ENCODE measurements around the gene CPA5.

The CPA5 gene

DNA sequence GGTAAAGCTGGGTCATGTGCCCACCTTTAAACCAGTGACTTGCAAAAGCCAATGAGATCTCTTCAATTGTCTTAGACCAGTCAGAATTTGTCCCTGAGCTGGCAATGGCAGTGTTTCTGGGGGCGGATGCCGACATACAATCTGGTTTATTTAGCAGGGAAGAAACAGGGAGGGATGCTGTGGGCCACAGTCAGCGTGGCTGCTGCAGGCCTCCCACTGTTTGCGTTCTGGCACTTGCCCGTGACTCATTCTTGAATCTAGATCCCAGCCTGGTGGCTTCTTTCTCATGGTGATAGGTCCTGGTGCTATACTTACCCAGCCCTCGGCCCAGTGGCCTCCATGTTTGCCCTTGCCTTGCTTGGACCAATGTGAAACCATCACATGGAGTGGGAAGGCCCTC lies 32.6 kb downstream of the CPA5 start:
- no peak for DNase-seq (ENCODE audit: low read depth in 2 of 2)

DNA sequence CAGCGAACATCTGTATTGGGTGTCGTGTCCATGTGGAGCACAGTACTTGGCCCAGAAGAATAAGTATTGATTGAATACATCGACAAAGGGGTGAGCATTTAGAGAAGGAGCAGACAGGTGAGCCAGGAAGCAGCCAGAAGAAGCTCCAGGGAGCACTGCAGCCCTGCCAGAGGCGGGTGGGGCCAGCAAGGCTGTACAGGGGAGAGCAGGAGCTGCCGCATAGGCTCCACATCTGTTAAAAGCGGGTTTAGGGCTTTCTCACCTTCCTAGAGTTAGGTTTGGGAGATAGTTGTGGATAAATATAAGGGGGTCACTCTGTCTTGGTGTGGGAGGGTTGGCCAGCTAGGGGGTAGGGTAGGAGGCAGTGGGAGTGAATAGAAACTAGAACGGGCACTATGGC lies 34.4 kb downstream of the CPA5 start:
- DNase-seq (ENCODE audit: low read depth in 2 of 2), result no peak

DNA sequence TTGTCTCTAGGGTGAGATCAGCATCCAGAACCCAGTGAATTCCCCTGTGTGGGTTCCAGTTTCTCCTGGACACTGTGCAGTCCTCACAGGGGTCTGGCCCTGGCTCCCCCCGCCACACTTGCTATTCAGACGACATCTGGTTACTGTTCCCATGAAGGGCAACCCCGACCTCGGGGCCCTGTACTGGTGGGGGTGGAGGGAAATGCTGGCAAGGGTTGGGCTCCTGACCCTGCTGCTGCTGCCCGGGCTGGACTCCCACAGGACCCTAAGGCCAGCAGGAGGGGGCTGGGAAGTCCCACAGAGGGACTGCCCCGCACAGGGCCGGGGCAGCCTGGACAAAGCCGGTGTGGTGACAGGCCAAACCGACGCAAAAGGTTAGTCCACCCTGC lies 34.9 kb downstream of the CPA5 start:
- DNase-seq (ENCODE audit: low read depth in 2 of 2), result no peak

DNA sequence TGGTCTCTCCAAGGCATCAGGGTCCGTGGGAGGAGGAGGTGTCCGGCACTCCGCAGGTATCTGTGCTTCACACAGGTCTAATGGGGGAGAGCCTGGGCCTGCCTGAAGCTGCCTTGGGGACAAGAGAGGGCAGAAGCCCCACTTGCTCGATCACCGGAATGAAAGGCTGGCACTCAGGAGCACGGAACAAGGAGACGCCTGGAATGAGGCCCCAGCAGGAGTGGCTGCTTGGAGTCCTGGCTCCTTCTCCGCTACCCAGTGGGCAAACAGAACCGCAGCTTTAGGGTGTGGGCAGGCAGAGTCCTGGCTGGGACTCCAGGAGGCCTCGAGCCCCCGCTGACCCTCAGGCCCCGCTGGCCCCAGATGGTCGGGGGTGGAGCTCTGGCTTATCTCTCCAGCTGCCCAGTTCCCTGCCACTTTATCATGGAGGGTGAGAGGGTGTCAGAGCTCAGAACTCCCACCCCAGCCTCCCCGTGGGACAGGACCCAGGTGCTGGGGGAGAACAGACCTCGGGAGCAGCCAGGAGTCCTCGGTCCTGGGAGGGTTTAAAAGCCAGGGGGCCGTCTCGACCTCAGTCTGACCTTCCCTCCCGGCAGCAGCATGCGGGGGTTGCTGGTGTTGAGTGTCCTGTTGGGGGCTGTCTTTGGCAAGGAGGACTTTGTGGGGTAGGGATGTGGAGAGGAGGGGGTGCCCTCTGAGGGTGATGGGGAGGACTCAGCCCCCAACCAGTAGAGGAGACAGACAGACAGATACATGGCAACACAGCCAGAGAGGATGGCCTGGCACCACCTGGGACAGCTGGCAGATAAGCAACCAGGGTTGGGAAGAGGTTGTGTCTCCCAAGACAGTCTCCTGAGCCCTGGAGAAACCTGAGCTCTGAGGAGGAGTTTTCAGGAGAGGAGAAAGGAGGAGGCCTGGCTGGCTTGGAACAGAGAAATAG lies 35.6 kb downstream of the CPA5 start, which contains the start of gene CPA1:
Gene CPA1 (plus strand): TSS at position 574 of the 940 bp plus-strand sequence. CDS start 27 bp downstream, at position 601.
- DNase-seq (ENCODE audit: low read depth in 2 of 2), result no peak

DNA sequence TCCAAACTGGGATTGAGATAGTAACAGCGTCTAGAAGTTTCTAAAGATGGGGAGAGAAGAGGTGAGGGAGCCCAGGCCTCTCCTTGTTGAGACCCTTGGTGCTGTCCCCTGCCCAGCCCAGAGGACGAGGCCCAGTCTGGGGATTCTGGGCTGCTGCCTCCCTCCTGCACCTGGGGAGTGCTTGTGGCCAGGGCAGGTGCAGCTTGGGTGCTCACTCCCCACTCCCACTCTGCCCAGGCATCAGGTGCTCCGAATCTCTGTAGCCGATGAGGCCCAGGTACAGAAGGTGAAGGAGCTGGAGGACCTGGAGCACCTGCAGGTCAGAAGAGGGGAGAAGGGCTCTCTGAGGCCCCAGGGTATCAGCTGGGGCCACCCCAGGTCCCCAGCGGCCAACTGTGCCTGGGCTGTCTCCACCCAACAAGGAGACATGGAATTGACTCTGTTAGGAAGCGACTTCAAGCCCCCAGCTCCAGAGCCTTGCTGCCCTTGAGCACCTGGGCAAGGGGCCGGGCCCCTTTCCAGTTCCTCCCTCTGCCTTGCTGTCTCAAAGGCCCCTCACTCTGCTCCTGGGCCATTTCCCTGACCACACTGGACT lies 36.3 kb downstream of the CPA5 start:
- no peak for DNase-seq (ENCODE audit: low read depth in 2 of 2)

- DNase-seq (ENCODE audit: low read depth in 2 of 2), result no peak
These were observed 37.1 kb downstream of the CPA5 start for GRCh38 chr7:130381468-130382312.

- DNase-seq (ENCODE audit: low read depth in 2 of 2), result no peak
These were observed 38.8 kb downstream of the CPA5 start for GRCh38 chr7:130383187-130383980.

DNA sequence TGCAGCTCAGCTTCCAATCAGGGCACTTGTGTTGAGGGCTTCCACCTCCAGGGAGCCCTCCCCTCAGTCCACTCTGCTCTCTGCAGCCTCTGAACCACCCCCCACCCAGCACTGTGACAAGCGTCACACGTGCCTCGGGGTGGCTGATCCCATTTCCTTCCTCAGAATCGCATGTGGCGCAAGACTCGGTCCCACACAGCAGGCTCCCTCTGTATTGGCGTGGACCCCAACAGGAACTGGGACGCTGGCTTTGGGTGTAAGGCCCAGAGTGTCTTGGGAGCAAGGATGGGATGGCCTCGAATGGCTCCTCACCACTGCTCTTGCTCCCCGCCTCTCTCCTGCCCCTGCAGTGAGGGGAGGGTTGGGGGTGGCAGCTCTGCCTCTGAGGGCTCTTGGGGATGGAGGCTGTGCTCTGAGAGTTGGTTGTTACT lies 39.8 kb downstream of the CPA5 start:
- no peak for DNase-seq (ENCODE audit: low read depth in 2 of 2)

DNA sequence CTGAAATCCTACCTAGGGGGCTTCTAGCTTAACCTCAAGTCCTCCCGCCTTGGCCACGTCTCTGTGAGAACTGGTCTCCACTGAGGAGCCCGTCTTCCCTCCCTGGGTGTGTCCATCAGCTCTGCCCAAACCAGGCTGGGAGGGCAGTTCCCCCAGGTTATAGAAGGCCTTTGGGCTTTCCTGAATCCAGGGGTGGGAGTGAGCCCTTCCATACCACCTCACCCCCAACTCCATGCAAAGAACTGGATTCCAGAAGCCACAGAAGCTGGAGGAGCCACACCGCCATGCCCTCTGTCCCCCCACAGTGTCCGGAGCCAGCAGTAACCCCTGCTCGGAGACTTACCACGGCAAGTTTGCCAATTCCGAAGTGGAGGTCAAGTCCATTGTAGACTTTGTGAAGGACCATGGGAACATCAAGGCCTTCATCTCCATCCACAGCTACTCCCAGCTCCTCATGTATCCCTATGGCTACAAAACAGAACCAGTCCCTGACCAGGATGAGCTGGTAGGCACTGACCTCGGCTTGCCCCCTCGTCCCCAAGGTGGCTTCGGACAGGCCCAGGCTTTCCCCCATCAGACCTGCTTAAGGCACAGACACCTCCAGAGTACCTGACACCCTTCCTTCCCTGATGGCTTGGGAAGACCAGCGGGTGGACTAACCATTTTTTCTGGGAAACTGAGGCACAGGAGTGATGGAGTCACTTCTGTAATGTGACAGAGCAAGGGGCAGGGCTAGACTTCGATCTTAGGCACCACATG lies 40.4 kb downstream of the CPA5 start:
- DNase-seq (ENCODE audit: low read depth in 2 of 2), result no peak

- no peak for DNase-seq (ENCODE audit: low read depth in 2 of 2)
These were observed 41.0 kb downstream of the CPA5 start for GRCh38 chr7:130385600-130386066.

GRCh38 chr7:130386876-130387275 lies 42.3 kb downstream of the CPA5 start:
- DNase-seq (ENCODE audit: low read depth in 2 of 2), result no peak

- DNase-seq (ENCODE audit: low read depth in 2 of 2), result no peak
These were observed 42.7 kb downstream of the CPA5 start for GRCh38 chr7:130387306-130387627.

DNA sequence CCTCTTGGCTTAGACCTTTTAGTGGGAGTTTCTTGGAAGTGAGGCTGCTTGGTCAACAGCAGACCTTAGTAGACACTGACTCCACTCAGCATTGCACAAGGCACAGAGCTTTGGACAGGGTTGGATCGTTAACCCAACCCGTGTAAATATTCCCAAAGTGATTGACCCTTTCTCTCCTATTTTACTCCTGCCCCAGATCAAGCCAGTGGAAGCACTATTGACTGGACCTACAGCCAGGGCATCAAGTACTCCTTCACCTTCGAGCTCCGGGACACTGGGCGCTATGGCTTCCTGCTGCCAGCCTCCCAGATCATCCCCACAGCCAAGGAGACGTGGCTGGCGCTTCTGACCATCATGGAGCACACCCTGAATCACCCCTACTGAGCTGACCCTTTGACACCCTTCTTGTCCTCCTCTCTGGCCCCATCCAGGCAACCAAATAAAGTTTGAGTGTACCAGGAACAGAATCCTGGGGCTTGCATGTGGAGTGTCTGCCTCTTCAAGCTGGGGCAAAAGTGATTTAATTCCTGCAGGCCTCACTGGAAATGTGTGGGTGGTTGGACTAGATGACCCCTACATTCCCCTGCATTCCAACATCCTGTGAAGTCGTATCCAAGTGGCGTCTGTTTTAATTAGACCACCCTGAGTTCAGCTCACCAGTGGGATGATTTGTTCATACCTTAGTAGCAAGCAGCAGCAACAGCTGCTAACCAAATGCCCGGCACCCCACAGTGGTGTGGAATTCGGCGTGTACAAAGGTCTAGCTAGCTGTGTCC lies 43.2 kb downstream of the CPA5 start:
- no peak for DNase-seq (ENCODE audit: low read depth in 2 of 2)

DNA sequence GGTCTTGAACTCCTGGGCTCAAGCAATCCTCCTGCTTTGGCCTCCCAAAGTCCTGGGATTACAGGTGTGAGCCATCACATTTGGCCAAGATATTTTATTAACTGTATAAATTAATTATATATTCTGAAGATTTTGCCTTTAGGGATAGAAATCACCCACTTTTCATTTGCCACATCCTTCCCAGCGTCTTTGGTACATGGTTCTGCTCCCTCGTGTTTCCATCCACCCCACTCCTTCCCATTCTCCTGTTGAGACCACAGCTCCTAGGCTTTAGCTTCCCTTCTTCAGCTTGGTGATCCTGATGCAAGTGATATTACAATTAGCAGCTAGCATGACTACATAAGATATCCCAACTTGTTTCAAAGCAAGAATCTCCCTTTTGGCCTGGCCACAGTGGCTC lies 44.1 kb downstream of the CPA5 start:
- no peak for DNase-seq (ENCODE audit: low read depth in 2 of 2)

DNA sequence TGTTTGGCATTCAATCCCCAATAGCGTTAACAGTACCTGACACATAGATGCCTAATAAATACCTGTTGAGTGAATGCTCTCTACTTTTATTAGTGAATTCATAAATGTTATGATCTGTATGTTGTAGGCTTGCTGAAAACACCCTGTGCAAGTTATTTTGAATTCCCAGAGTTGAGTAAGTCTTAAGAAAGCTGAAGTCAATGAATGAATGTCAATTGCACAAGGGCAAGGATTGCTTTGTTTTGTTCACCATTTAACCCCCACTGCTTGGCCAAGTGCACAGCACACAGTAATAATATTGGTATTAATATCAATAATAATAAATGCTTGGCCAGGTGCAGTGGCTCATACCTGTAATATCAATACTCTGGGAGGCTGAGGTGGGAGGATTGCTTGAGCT lies 45.9 kb downstream of the CPA5 start:
- DNase-seq (ENCODE audit: low read depth in 2 of 2), result no peak

- no peak for DNase-seq (ENCODE audit: low read depth in 2 of 2)
These were observed 48.5 kb downstream of the CPA5 start for GRCh38 chr7:130393101-130393561.

GRCh38 chr7:130393841-130394411 lies 49.3 kb downstream of the CPA5 start:
- DNase-seq (ENCODE audit: low read depth in 2 of 2), result no peak

GRCh38 chr7:130394421-130395195 lies 50.0 kb downstream of the CPA5 start:
- DNase-seq (ENCODE audit: low read depth in 2 of 2), result peak; percentile 5 to 7

- DNase-seq (ENCODE audit: low read depth in 2 of 2), result no peak
These were observed 50.8 kb downstream of the CPA5 start for GRCh38 chr7:130395421-130395820.
